HK-2 (cell line): ENCODE data around the gene UBE2J1.

Source experiments
- DNase-seq: peaks from one replicate; pipeline ENCODE4 v3.0.0-alpha.2; 2018; ENCODE audit not compliant: unreplicated experiment

UBE2J1 gene

DNA sequence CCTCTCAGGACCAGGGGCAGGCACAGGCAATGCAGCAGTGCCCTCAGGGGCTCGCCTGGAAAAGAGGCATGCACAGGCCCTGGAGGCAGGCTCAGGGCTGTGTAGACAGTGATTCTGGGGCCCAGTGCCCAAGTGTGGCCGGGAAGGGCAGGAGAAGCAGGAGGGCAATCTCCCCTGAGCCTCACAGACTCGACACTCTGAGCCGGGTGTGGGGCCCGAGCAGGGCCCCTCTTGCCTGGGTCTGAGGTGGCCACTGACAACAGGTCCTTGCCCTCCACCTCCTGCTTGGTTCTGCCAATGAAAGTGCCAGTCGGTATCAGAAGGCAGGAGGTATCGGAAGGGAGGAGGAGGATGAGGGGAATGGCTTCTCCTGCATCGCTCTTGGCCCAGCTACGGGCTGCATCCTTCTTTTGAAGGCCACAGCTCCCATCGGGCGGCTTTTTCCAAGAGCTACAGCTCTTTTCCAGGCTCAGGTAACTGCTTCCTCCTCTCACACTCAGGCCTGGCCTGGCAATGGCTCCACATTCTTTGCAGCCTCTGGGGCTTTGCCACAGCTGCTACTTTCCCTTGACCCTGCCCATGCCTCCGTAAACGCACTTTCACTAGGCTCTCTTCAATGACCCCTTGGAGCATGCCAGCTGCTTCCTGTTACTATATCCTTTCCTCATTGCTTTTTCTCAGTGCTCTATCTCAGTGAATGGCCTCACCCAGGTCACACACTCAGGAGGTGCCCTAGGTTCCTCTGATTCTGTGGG is 61.9 kb downstream of the UBE2J1 start:
- no peak for DNase-seq

GRCh38 chr6:89289710-89290109 is 62.8 kb downstream of the UBE2J1 start:
- DNase-seq = no peak

- no peak for DNase-seq
Observed at GRCh38 chr6:89287351-89288028, 65.0 kb downstream of the UBE2J1 start.

DNA sequence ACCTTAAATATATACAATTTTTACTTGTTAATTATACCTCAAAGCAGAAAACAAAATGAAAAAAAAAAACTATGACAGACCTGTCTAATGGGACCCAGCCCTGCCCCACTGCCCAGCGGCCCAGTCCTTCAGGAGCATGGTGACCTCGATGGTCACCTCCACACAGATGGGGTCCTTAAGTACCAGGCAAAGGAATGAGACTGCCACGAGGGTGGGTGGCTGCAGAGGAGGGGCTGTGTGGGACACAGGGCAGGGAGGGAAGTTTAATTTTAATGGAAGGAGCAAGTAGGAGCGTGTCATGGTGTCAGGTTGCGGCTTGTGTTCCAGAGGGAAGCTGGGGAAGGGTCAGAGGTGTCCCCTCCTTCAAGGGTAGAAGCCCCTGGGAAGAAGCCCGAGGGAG is 66.0 kb downstream of the UBE2J1 start:
- no peak for DNase-seq

DNA sequence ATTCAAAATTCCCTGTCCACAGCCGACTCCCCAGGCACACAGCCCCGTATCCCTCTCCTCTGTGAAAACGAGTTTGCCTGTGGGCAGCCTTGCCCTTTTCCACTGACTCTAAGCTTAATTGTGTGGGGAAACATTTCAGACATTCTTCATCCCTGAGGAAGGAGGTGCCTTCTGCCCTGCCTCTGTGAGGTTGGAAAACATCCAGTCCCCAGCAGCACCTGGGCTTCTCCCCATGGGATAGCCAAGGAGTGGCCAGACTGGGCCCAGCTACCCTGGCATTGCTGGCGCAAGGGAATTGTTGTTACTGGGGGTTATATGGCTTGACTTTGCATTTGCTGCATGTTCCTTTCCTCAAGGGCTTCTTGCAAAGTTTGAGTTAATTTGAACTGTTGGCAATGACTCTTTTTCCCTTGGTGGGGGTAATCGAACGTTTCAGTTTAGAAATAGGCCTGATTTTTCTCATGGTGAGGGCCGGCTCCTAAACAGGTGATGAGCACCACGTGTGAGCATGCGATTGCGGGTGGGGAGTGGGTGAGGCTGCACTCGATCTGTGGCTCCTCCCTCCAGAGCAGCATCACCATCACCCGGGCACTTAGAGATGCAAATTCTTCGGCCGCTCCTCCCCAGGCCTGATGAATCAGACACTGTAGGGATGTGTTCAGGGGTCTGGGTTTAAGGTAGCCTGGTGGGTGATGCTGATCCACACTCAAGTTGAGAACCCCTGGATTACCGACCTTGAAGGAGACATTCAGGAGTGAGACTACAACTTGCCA is 67.4 kb downstream of the UBE2J1 start:
- DNase-seq = no peak

DNA sequence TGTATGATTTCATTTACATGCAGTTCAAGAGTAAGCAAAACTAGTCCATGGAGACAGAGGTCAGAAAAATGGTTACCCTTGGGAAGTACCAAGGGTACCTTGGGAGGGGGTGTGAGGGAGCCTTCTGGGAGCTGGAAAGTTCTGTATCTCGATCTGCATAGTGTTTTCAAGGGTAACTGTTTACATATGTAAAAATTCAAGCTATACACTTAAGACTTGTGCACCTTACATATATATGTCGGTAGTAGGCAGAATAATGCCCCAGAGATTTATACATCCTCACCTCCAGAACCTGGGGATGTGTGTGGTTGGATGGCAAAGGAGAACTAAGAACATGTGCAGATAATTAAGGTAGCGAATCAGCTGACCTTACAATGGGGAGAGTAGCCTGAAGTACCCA is 68.4 kb downstream of the UBE2J1 start:
- DNase-seq = no peak

GRCh38 chr6:89282749-89283148 is 69.8 kb downstream of the UBE2J1 start:
- DNase-seq = no peak

GRCh38 chr6:89281779-89282246 is 70.7 kb downstream of the UBE2J1 start:
- DNase-seq = no peak

- no peak for DNase-seq
Observed at GRCh38 chr6:89278956-89279355, 73.6 kb downstream of the UBE2J1 start.
